K562 (cell line): Measurements from ENCODE around the gene ARHGAP32. TPM values are rescaled to one million over a fixed set of nuclear protein-coding genes. Genes with fewer than 3 reads are reported as not detected.

Experiments used
- ATAC-seq: fragments of 200-7000 bp; cut with Tn5 transposase; 3 replicates; pipeline ENCODE4 v1.9.1; 2020; ENCODE audit warnings: moderate library complexity
- BruUV-seq: library from RNA; stranded (reverse); fragments of 400-500 nt; replicated peaks from 2 replicates; lab custom pipeline; 2021; lab: Mats Ljungman, UMichigan
- CTCF ChIA-PET: fragments of 300-600 bp; formaldehyde crosslinking; extraction: SDS; loops from one replicate; lab custom pipeline; 2021; ENCODE audit warnings: low intra/inter-chr PET ratio; lab: Yijun Ruan, JAX
- POLR2A ChIA-PET: fragments of 300-600, 350-650 bp; sonication (Branson Sonifier 250); formaldehyde crosslinking; extraction: SDS; loops from one replicate; lab custom pipeline; 2021; ENCODE audit warnings: antibody characterized with exemption, inconsistent platforms; lab: Yijun Ruan, JAX
- DNase-seq, 4 experiments: peaks; one replicate each; pipeline versions ENCODE4 v3.0.0 to v3.0.0-alpha.2; 2011 to 2018; ENCODE audit warnings: low spot score in 3 of 4, mixed read lengths in 3 of 4; ENCODE audit errors: extremely low read depth in 1 of 4
- FAIRE-seq: peaks from 2 replicates; lab custom pipeline; 2011; peaks lifted over from hg19 to GRCh38; lab: Jason Lieb, UNC
- H2AFZ ChIP-seq: 2 replicates; pipeline ENCODE4 v1.6.0; 2011; ENCODE audit warnings: low read depth, low read length, control low read depth, inconsistent platforms
- H3K27ac ChIP-seq: fragments of 200-600 bp; 3 replicates; pipeline ENCODE4 v1.8.0; 2011; ENCODE audit warnings: low read depth, mild to moderate bottlenecking, control low read depth, inconsistent platforms, low read length, moderate library complexity, mixed read lengths; ENCODE audit errors: extremely low read depth
- H3K27me3 ChIP-seq, 2 experiments: fragments of 300-600 bp in 1 of 2; 2 replicates in 1 of 2; 3 replicates in 1 of 2; pipeline versions ENCODE4 v1.6.0 to v1.8.0; 2011; ENCODE audit warnings: inconsistent platforms in 2 of 2, low read length in 2 of 2, mild to moderate bottlenecking in 1 of 2, mixed read lengths in 1 of 2, moderate library complexity in 1 of 2; ENCODE audit not compliant: control insufficient read depth in 2 of 2, insufficient read depth in 2 of 2
- H3K36me3 ChIP-seq: fragments of 300-600 bp; 3 replicates; pipeline ENCODE4 v1.8.0; 2011; ENCODE audit warnings: mild to moderate bottlenecking, low read length, inconsistent platforms; ENCODE audit not compliant: control insufficient read depth, insufficient read depth
- H3K4me1 ChIP-seq, 2 experiments: fragments of 200-600 bp in 1 of 2; replicated peaks in 1 of 2; 2 replicates in 1 of 2; 3 replicates in 1 of 2; pipeline versions ENCODE4 v1.5.1 to v1.8.0; 2011; ENCODE audit warnings: inconsistent platforms in 2 of 2, low read length in 2 of 2, mild to moderate bottlenecking in 1 of 2, mixed read lengths in 1 of 2, moderate library complexity in 1 of 2; ENCODE audit not compliant: control insufficient read depth in 2 of 2, insufficient read depth in 2 of 2
- H3K4me2 ChIP-seq: 2 replicates; pipeline ENCODE4 v1.6.1; 2011; ENCODE audit warnings: low read length, control low read depth, inconsistent platforms, mixed read lengths; ENCODE audit not compliant: insufficient read depth
- H3K4me3 ChIP-seq: fragments of 200-600 bp; sonication (generic), shearing (Covaris generic); 2 replicates; pipeline ENCODE4 v1.5.1; 2016; ENCODE audit warnings: control low read depth, inconsistent platforms
- H3K79me2 ChIP-seq: fragments of 200-600 bp; 3 replicates; pipeline ENCODE4 v1.8.0; 2011; ENCODE audit warnings: low read length, inconsistent platforms; ENCODE audit not compliant: control insufficient read depth, insufficient read depth
- H3K9ac ChIP-seq, 2 experiments: 2 replicates each; pipeline versions ENCODE4 v1.6.0 to v1.6.1; 2011; ENCODE audit warnings: low read depth in 2 of 2, low read length in 2 of 2, control low read depth in 1 of 2, inconsistent platforms in 1 of 2, mild to moderate bottlenecking in 1 of 2, mixed read lengths in 1 of 2; ENCODE audit not compliant: insufficient read depth in 1 of 2
- H3K9me1 ChIP-seq: one replicate; pipeline ENCODE4 v1.6.0; 2011; ENCODE audit warnings: inconsistent platforms, mild to moderate bottlenecking, low read length, moderate library complexity; ENCODE audit not compliant: control insufficient read depth, insufficient read depth
- H3K9me3 ChIP-seq: replicated peaks from 2 replicates; pipeline ENCODE4 v1.5.1; 2011; ENCODE audit warnings: low read depth, low read length, inconsistent platforms; ENCODE audit not compliant: control insufficient read depth, insufficient read depth
- H4K20me1 ChIP-seq: replicated peaks from 2 replicates; pipeline ENCODE4 v1.6.1; 2011; ENCODE audit warnings: low read length, inconsistent platforms, mixed read lengths; ENCODE audit not compliant: control insufficient read depth, insufficient read depth
- DACH1 ChIP-seq: fragments of 450-650 bp; IDR thresholded peaks from 2 replicates; pipeline ENCODE4 v1.6.1; 2018; ENCODE audit not compliant: partially characterized antibody
- HDGF ChIP-seq: fragments of 450-650 bp; IDR thresholded peaks from 2 replicates; pipeline ENCODE4 v1.6.1; 2016
- HMG20B ChIP-seq: fragments of 250-450 bp; sonication (Bioruptor Pico); IDR thresholded peaks from 2 replicates; pipeline ENCODE4 v1.5.0; 2021; ENCODE audit warnings: mild to moderate bottlenecking
- MBD2 ChIP-seq: sonication (generic); IDR thresholded peaks from 2 replicates; pipeline ENCODE4 v1.6.1; 2016; ENCODE audit warnings: low read depth, borderline replicate concordance
- MNT ChIP-seq, 2 experiments: fragments of 450-650 bp; conservative IDR thresholded peaks; 2 replicates each; pipeline ENCODE4 v1.6.1; 2017; ENCODE audit warnings: mild to moderate bottlenecking in 2 of 2, moderate library complexity in 2 of 2
- NCOR1 ChIP-seq: fragments of 450-650 bp; IDR thresholded peaks from 2 replicates; pipeline ENCODE4 v1.6.1; 2016; ENCODE audit warnings: mild to moderate bottlenecking, moderate library complexity
- PHB2 ChIP-seq: fragments of 450-650 bp; IDR thresholded peaks from 2 replicates; pipeline ENCODE4 v1.6.1; 2017; ENCODE audit warnings: low read depth
- POLR3G ChIP-seq: IDR thresholded peaks from 2 replicates; pipeline ENCODE4 v1.6.1; 2011; ENCODE audit not compliant: insufficient read length, insufficient replicate concordance; ENCODE audit errors: extremely low read depth
- PPARD ChIP-seq: fragments of 250-450 bp; sonication (Bioruptor Pico); IDR thresholded peaks from 2 replicates; pipeline ENCODE4 v1.8.0; 2022; ENCODE audit warnings: inconsistent platforms, mild to moderate bottlenecking, moderate library complexity
- SMARCC2 ChIP-seq: fragments of 450-650 bp; IDR thresholded peaks from 2 replicates; pipeline ENCODE4 v1.6.1; 2017; ENCODE audit warnings: antibody characterized with exemption, moderate library complexity, mild to moderate bottlenecking, low read depth
- ZBTB12 ChIP-seq: fragments of 250-450 bp; sonication (Bioruptor Pico); IDR thresholded peaks from 2 replicates; pipeline ENCODE4 v1.4.0; 2020
- ZC3H11A ChIP-seq: IDR thresholded peaks from 2 replicates; pipeline ENCODE4 v1.6.1; 2012; ENCODE audit warnings: low read depth, low read length, improper control_type of control experiment
- ZNF586 ChIP-seq: fragments of 450-650 bp; formaldehyde crosslinking; conservative IDR thresholded peaks from 2 replicates; pipeline ENCODE4 v1.4.0; 2020; ENCODE audit warnings: mild to moderate bottlenecking, moderate library complexity
- WGBS: fragments of 100-300 bp; shearing (Covaris generic); methylation state at CpG from one replicate; pipeline ENCODE4 v1.1.6; 2016; ENCODE audit warnings: low coverage, mixed read lengths; ENCODE audit not compliant: insufficient coverage; ENCODE audit errors: missing lambda C conversion rate; 5-methylcytosine and 5-hydroxymethylcytosine counted together
- in situ Hi-C: fragments of 300-500 bp; cut with MboI; formaldehyde crosslinking; loops from 4 replicates; pipeline ENCODE4 v1.15.0; 2018; ENCODE audit warnings: inconsistent platforms, mixed read lengths
- intact Hi-C: fragments of 100-400 bp; cut with micrococcal nuclease; formaldehyde crosslinking; loops from 2 replicates; pipeline ENCODE4 v1.14.2; 2022
- polyA plus RNA-seq, 8 experiments: library from polyadenylated mRNA; depleted of rRNA in 4 of 8; stranded (reverse) in 5 of 8; unstranded in 3 of 8; fragments of >200 nt; fragmentation: Nextera tagmentation in 2 of 8; fragmentation: Illumina TruSeq in 1 of 8; extraction: Ambion mirVana in 2 of 8; extraction: Trizol in 1 of 8; gene quantifications; 2 replicates each; pipeline versions ENCODE4 v1.2.1 to v1.2.3, GENCODE V29; 2011 to 2014; ENCODE audit warnings: inconsistent platforms in 1 of 8, missing spikeins in 1 of 8
- total RNA-seq, 7 experiments: library from RNA; depleted of rRNA in 6 of 7; stranded (reverse); fragments of >200 nt in 6 of 7; fragmentation: Illumina TruSeq in 2 of 7; extraction: Trizol in 2 of 7; gene quantifications; 2 replicates each; pipeline versions ENCODE4 v1.2.1 to v1.2.3, GENCODE V29; 2011 to 2021; ENCODE audit warnings: low replicate concordance in 1 of 7
- TF ChIP-seq, protein P1 (sequence below): fragments of 250-450 bp; sonication (Bioruptor Pico); IDR thresholded peaks from 2 replicates; pipeline ENCODE4 v1.8.0; 2022; ENCODE audit warnings: moderate library complexity, mild to moderate bottlenecking, inconsistent platforms

ARHGAP32 gene
- total and polyA plus RNA-seq, 9 of the 15 experiments (the other 6 are each of a cell fraction or from before 2014, with no cell fraction given), result 0.18 TPM; not detected in 8

- ChIA-PET POLR2A (no interaction called here), CTCF (no interaction called here)
- Histone ChIP-seq H3K79me2 (no peaks in the 10 kb centered on the region), H2AFZ (no peak overlapping the region), H4K20me1 (no peaks in the 10 kb centered on the region), H3K4me1 (no peaks in the 10 kb centered on the region), H3K27me3 (no peaks in the 10 kb centered on the region), H3K4me3 (no peak overlapping the region), H3K9me1 (no peaks in the 10 kb centered on the region), H3K27ac (no peak overlapping the region), H3K36me3 (no peaks in the 10 kb centered on the region), H3K9ac (no peak overlapping the region), H3K9me3 (no peaks in the 10 kb centered on the region), H3K4me2 (no peak overlapping the region)
- intact Hi-C loops, result no loop called here
- no TSS peak for BruUV-seq
- FAIRE-seq (no peak), DNase-seq (no peak), ATAC-seq (no peak)
- 2% methylated on average over 3 of the region's 3 CpGs for WGBS
- no peak for TF ChIP-seq POLR3G
- TF ChIP-seq SMARCC2, result no peak
- TF ChIP-seq, protein P1, sequence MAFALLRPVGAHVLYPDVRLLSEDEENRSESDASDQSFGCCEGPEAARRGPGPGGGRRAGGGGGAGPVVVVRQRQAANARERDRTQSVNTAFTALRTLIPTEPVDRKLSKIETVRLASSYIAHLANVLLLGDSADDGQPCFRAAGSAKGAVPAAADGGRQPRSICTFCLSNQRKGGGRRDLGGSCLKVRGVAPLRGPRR (CRISPR knock-in tag), result no peak
- TF ChIP-seq ZC3H11A, result no peak
- TF ChIP-seq PPARD, result no peak
- TF ChIP-seq HMG20B (CRISPR knock-in tag), result no peak
- no peak for TF ChIP-seq MNT (conservative IDR thresholded peaks at IDR 0.05)
- TF ChIP-seq HDGF, result no peak
- TF ChIP-seq PHB2, result no peak
- TF ChIP-seq ZNF586 (CRISPR knock-in tag), result no peak
- no peak for TF ChIP-seq MBD2
- TF ChIP-seq ZBTB12 (CRISPR knock-in tag), result no peak
- TF ChIP-seq NCOR1, result no peak
- TF ChIP-seq DACH1, result no peak
- in situ Hi-C loops, result no loop called here
These were observed 150.5 kb downstream of the ARHGAP32 start for GRCh38 chr11:129041611-129042018.
